CD4-positive, alpha-beta T cell treated with Interleukin-6 for 4 hours (primary cell): ENCODE results near the gene PLEKHA7.
"Not testable (repeated sequence)": the region's sequence is repeated elsewhere in the genome, so short reads cannot be mapped to it uniquely, and the experiment has no call there.

ENCODE experiments used
- DNase-seq: peaks from one replicate; pipeline ENCODE4 v3.0.0-alpha.2; 2020; ENCODE audit warnings: mixed read lengths

Gene PLEKHA7

DNA sequence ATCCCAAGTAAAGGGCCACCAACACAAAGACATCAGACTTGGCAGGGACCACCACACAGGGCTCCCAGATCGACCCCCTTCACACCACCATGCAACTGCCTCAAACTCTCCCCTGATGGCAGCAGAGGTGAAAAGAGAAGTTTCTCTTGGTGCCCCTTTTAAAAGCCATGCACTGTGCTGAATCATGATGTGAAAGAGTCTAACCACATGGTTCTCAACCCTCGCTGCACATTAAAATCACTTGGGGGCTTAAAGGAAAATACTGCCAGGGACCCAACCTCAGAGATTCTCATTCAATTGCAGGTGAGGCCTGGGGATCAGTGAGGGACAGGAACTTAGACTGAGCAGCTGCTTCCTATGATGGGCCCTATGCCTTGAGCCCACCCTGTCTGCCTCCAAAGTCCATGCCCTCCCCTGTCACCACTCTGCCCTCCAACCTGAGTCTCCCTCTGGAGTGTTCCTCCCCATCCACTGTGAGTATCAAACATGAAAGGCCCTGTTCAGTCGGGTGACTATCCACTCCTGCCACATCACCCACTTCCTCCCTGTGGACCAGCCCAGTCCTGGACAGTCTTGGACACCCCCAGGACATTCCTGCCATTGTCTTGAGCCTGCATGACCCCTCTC lies 40.8 kb downstream of the PLEKHA7 start:
- DNase-seq, result no peak

DNA sequence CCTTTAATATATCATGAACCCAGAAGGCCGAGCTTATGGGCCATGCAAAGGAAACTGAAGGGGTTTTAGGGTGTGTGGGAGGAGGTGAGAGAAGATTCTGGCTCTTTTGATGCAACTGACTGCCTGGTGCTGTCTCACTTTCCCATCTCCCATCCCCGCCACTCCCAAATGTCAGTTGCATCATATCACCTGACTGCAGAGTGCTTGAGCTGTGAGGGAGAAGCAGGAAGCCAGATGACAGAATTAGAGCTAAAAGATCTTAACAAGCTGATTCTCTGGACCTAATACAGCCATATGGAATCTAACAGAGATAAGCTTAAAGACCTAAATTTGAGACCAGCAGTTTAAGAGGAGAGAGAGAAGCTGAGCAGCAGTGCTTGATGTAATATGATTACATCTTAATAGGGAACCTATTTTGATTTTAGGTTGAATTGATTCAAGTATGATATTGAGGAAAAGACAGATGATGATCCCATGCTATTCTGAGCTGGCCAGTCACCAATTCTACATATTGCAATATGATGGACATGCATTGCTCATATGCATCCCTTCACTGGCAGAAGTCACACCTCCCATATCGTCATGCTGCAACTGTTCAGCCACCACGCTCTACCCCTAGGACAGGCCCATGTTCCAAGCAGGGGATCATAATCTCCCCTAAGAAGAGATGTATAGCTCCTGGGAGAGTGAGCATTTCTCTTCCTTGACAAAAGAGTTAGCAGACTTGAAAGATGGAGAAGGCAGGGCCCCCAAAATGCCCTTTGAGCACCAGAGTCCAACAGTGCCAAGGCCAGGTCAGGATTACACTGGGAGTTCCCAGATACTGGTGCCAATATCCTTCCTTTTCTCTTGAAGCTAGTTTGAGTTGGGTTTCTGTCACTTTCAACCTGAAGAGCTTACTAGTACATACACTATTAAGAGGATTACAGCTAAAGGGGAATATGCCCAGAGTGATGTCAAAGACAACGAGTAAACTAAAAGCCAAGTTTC lies 44.9 kb downstream of the PLEKHA7 start:
- no peak for DNase-seq

DNA sequence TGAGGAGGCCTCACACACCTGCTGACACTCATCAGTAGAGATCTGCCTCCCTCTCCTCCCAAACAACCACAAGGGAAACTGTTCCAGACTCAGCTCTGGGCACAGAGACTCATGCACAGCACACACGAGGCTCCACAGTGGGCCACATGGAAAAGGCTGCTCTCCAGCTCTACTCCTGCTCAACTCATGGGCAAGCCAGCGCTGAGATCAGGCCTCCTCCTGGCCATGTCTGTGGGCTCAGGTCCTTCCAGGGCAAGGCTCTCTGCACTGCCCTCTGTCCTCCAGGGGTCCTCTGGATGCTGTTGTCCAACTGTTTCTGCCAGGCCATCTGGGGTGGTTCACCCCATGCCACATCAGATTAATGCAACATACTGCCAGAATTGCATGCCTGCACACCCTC lies 46.0 kb downstream of the PLEKHA7 start:
- DNase-seq, result no peak

DNA sequence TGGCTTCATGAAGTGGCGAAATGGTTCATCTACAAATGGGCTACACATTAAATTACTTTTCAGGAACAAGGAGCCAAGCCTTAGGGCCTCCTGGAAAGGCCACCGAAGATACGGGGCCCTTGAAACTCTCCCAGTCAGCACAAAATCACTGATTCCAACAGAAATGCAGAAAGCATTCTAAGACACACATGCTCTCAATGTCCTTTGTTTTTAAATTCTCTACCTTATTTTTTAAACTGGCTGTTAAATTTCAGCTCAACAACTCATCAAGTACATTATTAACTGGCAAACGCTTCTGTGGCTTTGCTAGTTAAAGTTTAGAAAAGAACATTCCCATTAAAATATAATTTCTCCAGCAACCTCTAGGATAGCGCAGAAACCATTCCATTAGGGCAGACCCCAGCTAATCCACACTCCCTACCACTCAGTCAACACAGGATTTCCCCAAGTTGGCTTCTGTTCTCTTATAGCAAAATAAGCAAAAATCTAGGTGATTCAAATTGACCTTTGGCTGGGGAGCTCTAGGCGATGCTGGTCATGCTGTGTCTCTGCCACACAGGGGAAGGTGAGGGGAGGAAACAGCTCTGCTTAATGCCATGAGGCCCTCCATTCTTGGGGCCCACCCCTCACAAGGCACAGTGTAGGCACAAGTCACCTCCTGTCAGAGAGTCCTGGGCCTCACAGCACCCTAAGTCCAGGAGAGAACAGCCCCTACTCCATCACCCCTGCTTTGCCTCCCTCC lies 47.1 kb downstream of the PLEKHA7 start:
- no peak for DNase-seq

DNA sequence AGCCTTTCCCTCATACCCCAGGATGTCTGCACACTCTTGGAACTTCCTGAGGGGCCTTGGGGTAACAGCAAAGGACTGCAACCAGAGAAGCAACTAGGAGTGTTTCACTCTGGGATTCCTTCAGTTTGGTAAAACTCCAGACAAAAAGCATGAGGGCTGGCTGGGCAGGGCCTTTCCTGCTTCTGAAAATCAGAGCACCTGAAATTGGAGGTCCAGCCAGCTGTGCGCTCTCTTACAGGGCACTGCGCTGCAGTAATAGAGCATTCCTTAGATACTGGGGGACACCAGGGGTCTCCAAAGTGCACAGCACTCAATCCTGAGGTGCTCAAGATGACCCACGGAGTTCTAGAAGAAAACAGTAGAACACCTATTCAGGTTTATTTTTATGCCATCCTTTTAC lies 49.7 kb downstream of the PLEKHA7 start:
- DNase-seq, result no peak

DNA sequence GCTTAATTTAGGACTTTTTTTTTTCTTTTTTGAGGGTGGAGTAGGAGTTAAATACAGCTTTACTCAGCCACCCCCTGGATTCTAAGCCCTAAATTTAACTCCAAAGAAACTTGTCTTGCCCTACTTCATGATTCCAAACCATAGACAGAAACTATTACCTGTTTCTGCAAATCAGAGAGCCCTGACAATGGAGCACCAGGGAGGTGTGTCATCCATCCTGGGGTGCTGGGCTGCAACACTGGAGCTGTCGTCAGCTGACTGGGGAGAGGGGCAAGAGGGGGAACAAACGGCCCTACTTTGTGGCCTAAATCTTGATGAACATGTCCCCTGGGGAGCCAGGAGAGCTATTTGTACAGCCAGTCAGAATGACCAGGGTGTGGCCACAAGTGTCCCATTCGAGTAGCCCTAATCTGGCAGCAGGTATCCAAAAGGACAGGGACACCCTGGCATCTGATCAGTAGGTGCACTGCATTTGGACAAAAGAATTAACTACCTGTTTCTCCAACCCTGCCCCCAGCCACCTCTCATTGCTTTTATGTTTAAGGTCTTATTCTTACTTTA lies 50.8 kb downstream of the PLEKHA7 start:
- no peak for DNase-seq

DNA sequence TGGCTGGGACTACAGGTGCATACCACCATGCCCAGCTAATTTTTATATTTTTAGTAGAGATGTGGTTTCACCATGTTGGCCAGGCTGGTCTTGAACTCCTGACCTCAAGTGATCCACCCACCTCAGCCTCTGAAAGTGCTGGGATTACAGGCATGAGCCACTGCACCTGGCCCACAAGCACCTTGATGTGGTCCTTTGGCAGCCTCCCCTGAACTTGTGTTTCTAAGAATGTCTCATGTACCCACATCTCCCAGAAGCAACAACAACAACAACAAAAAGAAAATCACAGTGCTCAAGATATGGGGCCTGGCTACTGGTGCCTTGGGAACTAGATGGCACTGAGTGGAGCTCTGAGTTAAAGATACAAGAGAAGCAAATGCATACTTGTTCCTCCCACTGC lies 51.6 kb downstream of the PLEKHA7 start:
- DNase-seq, result not testable (repeated sequence)

DNA sequence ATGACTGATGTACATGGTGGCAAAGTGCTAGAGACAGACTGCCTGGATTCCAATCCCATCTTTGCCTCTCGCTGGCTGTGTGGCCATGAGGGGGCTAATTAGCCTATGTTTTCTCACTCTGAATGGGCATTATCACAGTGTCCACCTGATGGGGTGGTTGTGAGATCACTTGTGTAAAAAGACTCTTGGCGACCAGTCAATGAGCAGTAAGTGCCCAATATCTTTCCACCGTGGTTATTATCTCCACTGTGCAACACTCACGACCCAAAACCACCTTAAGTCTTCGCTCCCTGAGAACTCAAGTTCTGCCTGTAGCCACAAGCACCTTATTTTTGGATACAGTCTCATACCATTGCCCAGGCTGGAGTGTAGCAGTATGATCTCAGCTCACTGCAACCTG lies 52.1 kb downstream of the PLEKHA7 start:
- no peak for DNase-seq

DNA sequence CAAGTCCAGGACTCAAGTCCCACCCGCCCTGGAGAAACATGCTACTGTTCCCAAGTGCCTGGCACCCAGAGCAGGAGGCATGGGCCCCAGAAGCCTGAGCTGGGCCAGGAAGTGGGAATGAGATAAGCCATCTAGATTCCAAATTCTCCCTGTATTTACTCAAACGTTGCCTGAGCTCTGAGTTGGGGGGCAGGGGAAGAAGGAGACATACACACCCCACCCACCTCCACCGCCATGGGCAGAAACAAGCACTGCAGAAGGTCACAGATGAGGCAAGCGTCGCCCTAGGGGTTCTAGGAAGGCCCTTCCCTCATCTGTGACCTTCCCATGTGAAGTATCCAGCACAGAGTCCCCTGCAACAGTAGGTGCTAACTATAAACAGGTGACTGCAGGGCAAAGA lies 54.0 kb downstream of the PLEKHA7 start:
- no peak for DNase-seq

DNA sequence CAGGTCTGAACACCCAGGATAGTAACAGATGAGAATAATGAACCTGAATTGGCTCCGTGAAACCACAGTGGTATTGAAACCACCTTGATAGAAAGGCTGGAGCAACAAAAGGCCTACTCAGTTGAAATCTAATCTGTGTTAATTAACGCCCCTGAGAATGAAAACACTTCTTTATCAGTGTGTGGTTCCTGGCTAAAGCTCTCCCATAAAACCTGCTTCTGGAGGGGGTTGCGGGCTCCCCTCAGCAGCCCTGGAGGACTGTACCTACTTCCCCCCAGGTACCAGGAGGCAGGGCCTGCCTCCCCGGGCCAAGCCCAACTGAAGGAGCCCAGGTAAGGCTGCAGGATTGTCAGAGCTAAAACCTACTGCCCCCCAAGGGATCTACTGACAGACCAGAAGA lies 54.6 kb downstream of the PLEKHA7 start:
- DNase-seq, result no peak

DNA sequence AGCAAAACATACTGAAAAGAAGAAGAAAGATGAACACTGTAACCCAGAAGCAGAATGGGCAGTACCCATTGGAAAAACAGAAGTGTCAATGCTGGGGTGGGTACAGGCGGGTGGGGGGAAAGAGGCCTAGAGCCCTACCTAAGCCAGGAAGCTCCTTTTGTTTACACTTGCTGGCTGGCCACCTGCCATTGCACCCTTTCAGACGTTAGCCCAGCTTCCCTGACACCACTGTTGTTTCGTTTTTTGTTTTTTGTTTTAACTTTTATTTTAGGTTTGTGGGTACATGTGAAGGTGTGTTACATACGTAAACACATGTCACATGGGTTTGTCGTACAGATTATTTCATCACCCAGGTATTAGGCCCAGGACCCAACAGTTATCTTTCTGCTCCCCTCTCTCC lies 55.4 kb downstream of the PLEKHA7 start:
- no peak for DNase-seq

DNA sequence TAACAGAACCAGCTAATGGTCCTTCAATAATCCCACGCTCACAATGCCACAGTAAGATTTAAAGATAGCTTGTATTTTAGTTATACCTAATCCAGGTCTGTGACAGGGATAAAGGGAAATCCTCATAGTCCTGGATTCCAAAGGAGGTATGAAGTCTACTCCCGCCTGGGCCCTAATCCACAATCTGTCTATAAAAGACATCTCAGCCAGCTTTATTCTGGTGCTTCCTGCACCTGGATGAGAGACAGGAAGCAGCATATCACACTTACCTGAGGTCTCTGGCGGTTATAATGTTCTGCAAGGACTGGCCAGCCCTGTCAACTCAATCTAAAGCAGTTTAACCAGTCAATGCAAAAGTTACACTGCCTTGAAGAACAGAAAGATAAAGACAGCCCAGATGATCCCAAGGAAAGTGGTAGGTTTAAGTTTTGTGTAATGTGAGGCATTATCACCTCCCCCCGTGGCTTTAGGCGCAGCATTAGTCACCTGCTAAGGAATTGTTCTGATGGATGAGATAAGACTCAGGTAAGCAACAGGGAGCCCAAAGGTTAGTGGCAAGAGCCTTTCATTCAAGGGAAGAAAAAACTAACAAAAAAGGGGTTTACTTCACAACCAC lies 57.6 kb downstream of the PLEKHA7 start:
- DNase-seq, result no peak

DNA sequence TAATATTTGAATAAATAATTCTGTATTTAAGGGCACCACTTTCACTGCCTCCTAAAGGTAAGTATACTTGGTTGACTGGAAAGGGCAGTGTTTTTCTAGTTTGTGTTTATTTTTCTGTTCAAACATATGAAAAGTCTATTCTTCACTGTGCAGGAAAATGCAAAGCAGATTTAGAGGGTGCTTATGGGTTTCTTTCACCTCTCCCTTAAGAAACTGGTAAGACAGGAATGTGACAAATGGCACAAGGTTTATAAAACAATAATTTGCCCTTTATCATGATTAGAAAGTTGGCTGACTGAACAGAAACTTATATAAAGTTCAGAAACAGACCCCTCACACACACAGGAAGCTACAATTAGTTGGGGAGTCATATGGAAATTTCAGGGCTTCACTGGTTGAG lies 60.6 kb downstream of the PLEKHA7 start:
- DNase-seq, result no peak

DNA sequence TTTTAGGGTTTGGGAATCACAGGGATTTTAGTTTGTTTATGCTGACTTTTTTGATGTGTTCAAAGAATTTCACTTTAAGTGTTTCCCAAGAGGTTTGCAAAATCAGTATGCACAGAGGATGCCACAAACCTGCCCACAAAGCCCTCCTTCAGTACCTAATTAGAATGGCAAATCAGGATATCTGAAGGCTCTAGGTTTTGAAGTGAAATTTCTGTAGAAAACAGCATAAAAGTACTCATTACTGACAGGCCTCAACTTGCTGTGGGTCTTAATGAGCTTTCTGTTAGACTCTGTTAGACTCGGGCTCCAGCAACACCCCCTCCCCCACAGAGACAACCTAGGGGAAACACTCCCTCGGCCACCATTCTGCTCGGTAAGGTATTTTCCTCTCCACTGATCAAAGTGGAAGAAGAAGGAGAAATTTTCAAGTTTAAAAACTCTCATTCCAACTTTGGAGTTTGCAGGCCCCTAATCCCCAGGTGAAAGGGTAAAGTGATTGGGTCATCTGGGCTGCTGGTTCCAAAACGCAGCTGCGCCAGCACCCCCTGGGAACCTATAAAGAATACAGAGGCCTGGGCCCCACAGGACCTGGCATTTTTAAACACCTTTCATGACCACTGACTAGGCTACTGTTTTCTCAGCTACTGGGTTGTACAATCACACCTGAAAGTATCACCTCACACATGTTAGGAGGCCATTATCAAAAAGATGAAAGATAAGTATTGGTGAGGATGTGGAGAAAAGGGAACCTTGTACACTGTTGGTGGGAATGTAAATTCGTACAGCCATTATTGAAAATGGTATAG lies 67.5 kb downstream of the PLEKHA7 start:
- no peak for DNase-seq

DNA sequence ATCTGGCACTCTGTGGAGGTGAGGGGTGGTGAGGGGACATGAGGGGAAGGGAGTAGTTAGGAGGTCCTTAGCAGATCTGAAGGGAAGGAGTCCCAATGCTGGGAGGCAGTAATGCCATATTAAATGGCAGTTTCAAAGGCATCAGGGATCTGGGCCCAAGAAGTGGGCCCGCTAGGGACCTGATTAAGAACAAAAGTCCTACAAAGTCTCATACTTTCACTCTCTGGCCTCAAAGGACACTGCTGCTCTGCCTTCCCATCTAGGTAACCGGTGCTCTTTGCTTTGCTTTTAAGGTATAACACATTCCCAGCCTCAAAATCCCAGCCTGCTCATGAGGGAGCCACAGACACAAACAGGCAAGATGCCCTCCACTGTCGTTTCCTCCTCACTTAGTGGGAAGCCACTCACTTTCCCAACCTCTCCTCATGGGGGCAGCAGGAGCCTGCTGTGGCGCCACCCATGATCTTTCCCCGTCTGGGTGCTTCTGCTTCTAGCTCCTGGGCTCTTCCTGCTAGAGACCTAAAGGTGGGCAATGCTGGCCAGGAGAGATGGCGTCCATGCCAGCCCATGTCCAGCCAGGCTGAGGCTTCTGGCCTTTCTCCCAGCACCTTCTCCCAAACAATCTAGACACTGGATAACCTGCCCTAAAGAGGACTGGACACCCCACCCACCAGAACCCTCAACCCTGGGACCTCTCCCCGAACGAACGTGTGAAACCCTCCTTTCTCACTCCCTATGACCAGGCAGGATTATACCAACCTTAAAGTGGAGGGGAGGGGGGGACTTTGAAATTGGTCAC lies 68.3 kb downstream of the PLEKHA7 start:
- DNase-seq, result peak; percentile 22

DNA sequence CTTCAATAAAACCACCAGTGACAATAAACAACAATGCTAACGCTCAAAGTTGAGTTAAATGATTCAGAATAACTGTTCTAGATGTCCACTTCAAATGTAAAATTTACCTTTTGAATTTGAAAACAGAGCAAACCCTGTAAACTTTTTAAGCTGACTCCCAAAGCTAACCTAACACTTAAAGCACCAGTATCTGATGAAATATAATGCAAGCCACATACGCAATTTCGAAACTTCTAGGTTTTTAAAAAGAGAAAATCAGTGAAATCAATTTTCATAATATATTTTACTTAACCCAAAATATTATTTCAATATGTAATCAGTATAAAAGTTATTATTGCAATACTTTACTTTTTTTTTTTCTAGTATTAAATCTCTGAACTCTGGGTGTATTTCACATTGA lies 71.3 kb downstream of the PLEKHA7 start:
- no peak for DNase-seq

DNA sequence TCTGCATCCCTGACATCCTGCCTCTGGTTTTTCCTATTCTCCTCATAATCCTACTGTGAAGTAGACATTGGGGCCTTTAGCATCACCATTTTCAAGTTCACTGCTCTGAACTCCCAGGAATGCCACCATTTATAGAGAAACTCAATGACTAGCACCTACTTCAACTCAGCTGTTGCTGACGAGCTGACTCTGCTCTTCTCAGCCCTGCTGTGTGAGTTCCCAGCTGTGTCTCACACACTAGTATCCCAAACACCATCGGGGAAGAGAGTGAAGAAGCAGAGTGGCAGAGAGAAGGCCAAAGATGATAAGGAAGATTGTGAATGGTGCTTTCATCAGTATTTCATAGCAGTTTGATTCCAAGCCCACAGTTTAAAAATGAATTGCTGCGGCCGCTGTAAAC lies 71.9 kb downstream of the PLEKHA7 start:
- DNase-seq, result no peak

DNA sequence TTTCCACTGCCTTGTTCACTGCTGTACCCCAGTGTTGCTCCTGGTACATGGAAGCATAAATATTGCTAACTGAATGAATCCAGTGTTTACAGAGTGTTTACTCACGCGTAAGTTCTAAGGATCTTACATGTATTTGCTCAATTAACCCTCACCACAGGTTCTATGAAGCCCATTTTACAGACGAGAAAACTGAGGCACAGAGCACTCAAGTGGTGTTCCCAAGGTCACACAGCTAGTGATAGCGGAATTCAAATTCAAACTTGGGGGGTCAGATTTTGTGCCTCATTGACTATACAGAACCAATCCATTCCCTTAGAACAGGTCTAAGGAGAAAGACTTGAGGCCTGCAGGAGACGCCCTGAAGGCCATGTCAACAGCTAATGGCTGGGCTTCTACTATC lies 72.3 kb downstream of the PLEKHA7 start:
- DNase-seq, result no peak

DNA sequence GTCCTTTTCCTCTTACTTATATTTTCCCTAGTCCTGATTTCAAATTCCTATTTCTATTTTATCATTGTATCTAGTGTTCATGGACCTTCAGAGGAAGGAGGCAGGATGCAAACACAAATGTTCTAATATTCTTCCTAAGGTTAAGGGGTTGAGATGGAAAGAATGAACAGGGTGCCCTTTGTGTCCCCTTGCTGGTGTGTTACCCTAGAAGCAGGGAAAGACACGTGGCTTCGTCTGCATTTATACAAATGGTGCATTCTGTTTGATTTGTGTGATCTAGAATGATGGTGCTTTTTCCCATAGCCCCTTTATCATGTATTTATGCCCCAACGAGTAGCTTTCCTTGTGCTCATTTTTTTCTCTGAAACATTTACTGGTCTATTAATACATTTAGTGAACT lies 76.2 kb downstream of the PLEKHA7 start:
- no peak for DNase-seq

DNA sequence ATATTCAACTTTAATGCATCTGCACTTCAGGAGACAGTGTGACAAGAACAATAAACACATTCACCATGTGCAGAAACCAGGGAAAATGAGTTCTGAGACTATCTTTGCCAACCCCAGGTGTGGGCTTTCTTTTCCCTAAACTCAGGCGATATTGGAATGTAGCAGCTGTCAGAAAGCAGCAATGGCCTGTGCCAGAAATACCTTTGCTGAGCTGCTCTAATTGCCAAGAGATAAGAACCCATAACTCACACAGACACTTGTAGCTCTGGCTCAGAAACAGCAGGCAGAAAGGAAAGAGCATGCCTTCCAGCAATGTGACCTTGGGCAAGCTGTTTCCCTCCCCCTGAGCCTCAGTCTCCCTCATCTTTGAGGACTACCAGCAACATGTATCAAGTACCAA lies 77.6 kb downstream of the PLEKHA7 start:
- no peak for DNase-seq
